PC-3 (cell line): Measurements from ENCODE around the gene MORN1. TPM values are rescaled to one million over a fixed set of nuclear protein-coding genes. Genes with fewer than 3 reads are reported as not detected.

Experiments used
- ATAC-seq: fragments of 200-7000 bp; cut with Tn5 transposase; 2 replicates; pipeline ENCODE4 v1.9.1; 2020; ENCODE audit warnings: mild to moderate bottlenecking, moderate library complexity
- BruUV-seq: library from RNA; stranded (reverse); fragments of 400-500 nt; replicated peaks from 2 replicates; lab custom pipeline; 2021; lab: Mats Ljungman, UMichigan
- CTCF ChIA-PET: fragments of 300-600 bp; sonication (Branson Sonifier 250); formaldehyde crosslinking; loops from one replicate; lab custom pipeline; 2022; ENCODE audit warnings: antibody characterized with exemption; lab: Charles Lee
- POLR2A ChIA-PET: fragments of 300-600 bp; sonication (Branson Sonifier 250); formaldehyde crosslinking; loops from one replicate; lab custom pipeline; 2022; ENCODE audit warnings: antibody characterized with exemption; ENCODE audit not compliant: unreplicated experiment; lab: Charles Lee
- DNase-seq: peaks from one replicate; pipeline ENCODE4 v3.0.0-alpha.2; 2015
- H2AFZ ChIP-seq: fragments of 300-600 bp; sonication (generic); 2 replicates; pipeline ENCODE4 v1.6.0; 2016; ENCODE audit warnings: antibody characterized with exemption, low read length
- H3F3A ChIP-seq: fragments of 300-600 bp; sonication (generic); one replicate; pipeline ENCODE4 v1.6.0; 2017; ENCODE audit warnings: antibody characterized with exemption, low read length, control low read depth, mild to moderate bottlenecking; ENCODE audit not compliant: unreplicated experiment
- H3K27ac ChIP-seq: fragments of 300-600 bp; sonication (generic); 2 replicates; pipeline ENCODE4 v1.5.1; 2016; ENCODE audit warnings: mild to moderate bottlenecking, low read length
- H3K27me3 ChIP-seq: fragments of 300-600 bp; sonication (generic); 2 replicates; pipeline ENCODE4 v1.6.1; 2016; ENCODE audit warnings: low read length, mixed read lengths
- H3K36me3 ChIP-seq: fragments of 300-600 bp; sonication (generic); 2 replicates; pipeline ENCODE4 v1.6.1; 2016; ENCODE audit warnings: low read depth, mixed run types, low read length, mixed read lengths
- H3K4me1 ChIP-seq: fragments of 300-600 bp; sonication (generic); 2 replicates; pipeline ENCODE4 v1.5.1; 2016; ENCODE audit warnings: low read length; ENCODE audit not compliant: insufficient read depth
- H3K4me2 ChIP-seq: fragments of 300-600 bp; sonication (generic); 2 replicates; pipeline ENCODE4 v1.6.0; 2016; ENCODE audit warnings: low read length
- H3K4me3 ChIP-seq: fragments of 300-600 bp; sonication (generic); 2 replicates; pipeline ENCODE4 v1.5.1; 2016; ENCODE audit warnings: mild to moderate bottlenecking, low read length, mixed read lengths
- H3K79me2 ChIP-seq: fragments of 300-600 bp; sonication (generic); 2 replicates; pipeline ENCODE4 v1.6.1; 2017; ENCODE audit warnings: low read length, mixed read lengths
- H3K9ac ChIP-seq: fragments of 300-600 bp; sonication (generic); 2 replicates; pipeline ENCODE4 v1.6.0; 2016; ENCODE audit warnings: mild to moderate bottlenecking, low read length
- H3K9me2 ChIP-seq: fragments of 300-600 bp; sonication (generic); replicated peaks from 2 replicates; pipeline ENCODE4 v1.6.1; 2016; ENCODE audit warnings: mixed run types, low read length, mixed read lengths
- H3K9me3 ChIP-seq: fragments of 300-600 bp; sonication (generic); 2 replicates; pipeline ENCODE4 v1.6.1; 2016; ENCODE audit warnings: low read length, mixed read lengths
- H4K20me1 ChIP-seq: fragments of 300-600 bp; sonication (generic); 2 replicates; pipeline ENCODE4 v1.6.1; 2016; ENCODE audit warnings: low read length, mixed read lengths
- CTCF ChIP-seq: fragments of 300-600 bp; sonication (generic); conservative IDR thresholded peaks from 2 replicates; pipeline ENCODE4 v1.5.1; 2017; ENCODE audit warnings: antibody characterized with exemption, low read depth, mild to moderate bottlenecking, low read length
- EZH2 ChIP-seq: fragments of 300-600 bp; sonication (generic); IDR thresholded peaks from one replicate; pipeline ENCODE4 v1.6.1; 2017; ENCODE audit warnings: antibody characterized with exemption, mild to moderate bottlenecking, low read length; ENCODE audit not compliant: unreplicated experiment
- EZH2phosphoT487 ChIP-seq: fragments of 300-600 bp; sonication (generic); IDR thresholded peaks from 2 replicates; pipeline ENCODE4 v1.6.1; 2018; ENCODE audit warnings: mild to moderate bottlenecking, antibody characterized with exemption, low read length, borderline replicate concordance
- intact Hi-C: fragments of 100-400 bp; cut with micrococcal nuclease; formaldehyde crosslinking; loops from 2 replicates; pipeline ENCODE4 v1.9.0; 2023
- total RNA-seq: library from RNA; depleted of rRNA; stranded (reverse); fragments of >200 nt; gene quantifications from 2 replicates; pipeline ENCODE4 v1.2.3, GENCODE V29; 2014

MORN1 gene
- total RNA-seq, 1 experiment from 2014 or later, result 11.2 TPM

DNA sequence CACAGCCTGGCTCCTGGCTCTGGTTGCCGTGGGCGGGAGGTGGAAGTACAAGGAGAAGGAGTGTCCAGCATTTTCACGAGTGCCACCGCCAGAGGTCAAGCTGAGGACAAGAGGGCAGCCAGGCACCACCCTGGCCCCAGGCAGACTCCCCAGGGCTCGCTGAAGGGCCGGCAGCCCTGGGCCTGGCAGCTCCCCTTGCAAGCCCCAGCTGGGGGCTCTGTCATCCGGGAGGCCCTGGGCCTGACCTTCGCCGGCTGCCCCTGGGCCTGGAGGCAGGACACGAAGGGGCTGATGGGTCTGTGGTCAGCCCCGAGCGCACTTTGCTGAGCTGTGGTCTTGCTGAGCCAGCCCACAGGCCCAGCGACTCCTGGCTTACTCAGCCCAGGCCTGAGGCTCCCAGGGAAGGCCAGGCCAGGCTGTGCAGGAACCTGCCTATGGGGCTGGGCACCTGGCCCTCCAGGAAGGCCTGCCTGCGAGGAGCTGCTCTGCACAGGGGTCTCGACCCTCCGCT lies 74.8 kb downstream of the MORN1 start:
- H3K4me2 ChIP-seq, result no peak overlapping the region
- ChIA-PET CTCF (interaction anchor here (1.8 kb wide), 1 partner anchor 117 kb away, joined by 5 read pairs; no protein-coding TSS in a partner anchor), POLR2A (no interaction called here)
- intact Hi-C loops, result no loop called here
- H3K9me3 ChIP-seq, result no peaks in the 10 kb centered on the region
- no peaks in the 10 kb centered on the region for H4K20me1 ChIP-seq
- H3F3A ChIP-seq, result no peaks in the 10 kb centered on the region
- H3K36me3 ChIP-seq, result no peaks in the 10 kb centered on the region
- DNase-seq, result peak; percentile 22
- H3K4me3 ChIP-seq, result no peak overlapping the region
- peaks cover 6% of the 10 kb centered on the region; the same call in 1 of the 2 replicates for H3K4me1 ChIP-seq
- H3K79me2 ChIP-seq, result no peaks in the 10 kb centered on the region
- H3K27ac ChIP-seq, result no peak overlapping the region
- no peak overlapping the region for H3K9ac ChIP-seq
- H3K9me2 ChIP-seq, result no peaks in the 10 kb centered on the region
- H2AFZ ChIP-seq, result no peak overlapping the region
- BruUV-seq, result no TSS peak
- H3K27me3 ChIP-seq, result no peaks in the 10 kb centered on the region
- no peak for ATAC-seq
- TF ChIP-seq EZH2phosphoT487, result no peak
- no peak for TF ChIP-seq CTCF
- TF ChIP-seq EZH2, result no peak

GRCh38 chr1:2315674-2316450 lies 75.5 kb downstream of the MORN1 start:
- H3K79me2 ChIP-seq, result no peaks in the 10 kb centered on the region
- no peaks in the 10 kb centered on the region for H3K9me2 ChIP-seq
- no peak overlapping the region for H3K9ac ChIP-seq
- intact Hi-C loops, result no loop called here
- CTCF ChIA-PET, result interaction anchor here (0.6 to 1.8 kb wide), 9 partner anchors 26 to 1137 kb away, joined by 3 to 9 read pairs (median 4); partner anchors contain the start of genes FAAP20 and RER1
- H3K36me3 ChIP-seq, result no peaks in the 10 kb centered on the region
- H4K20me1 ChIP-seq, result no peaks in the 10 kb centered on the region
- no peak for ATAC-seq
- TF ChIP-seq CTCF (no peak), EZH2 (no peak), EZH2phosphoT487 (no peak)
- no peak for DNase-seq
- POLR2A ChIA-PET, result no interaction called here
- no peak overlapping the region for H3K27ac ChIP-seq
- no peak overlapping the region for H3K4me3 ChIP-seq
- no TSS peak for BruUV-seq
- H3F3A ChIP-seq, result no peaks in the 10 kb centered on the region
- H3K4me1 ChIP-seq, result peaks cover 6% of the 10 kb centered on the region; the same call in 1 of the 2 replicates
- H3K4me2 ChIP-seq, result no peak overlapping the region; the same call in 1 of the 2 replicates
- no peaks in the 10 kb centered on the region for H3K27me3 ChIP-seq
- H3K9me3 ChIP-seq, result no peaks in the 10 kb centered on the region
- H2AFZ ChIP-seq, result no peak overlapping the region
